Hematopoietic multipotent progenitor cell treated with erythropoietin and hydrocortisone succinate and interleukin-3 and kit ligand, for 15 days (in vitro differentiated cells): ENCODE results near the gene CARS1.

ENCODE experiments used
- DNase-seq: peaks from one replicate; pipeline ENCODE4 v3.0.0-alpha.2; 2015; ENCODE audit warnings: low spot score

The CARS1 gene

DNA sequence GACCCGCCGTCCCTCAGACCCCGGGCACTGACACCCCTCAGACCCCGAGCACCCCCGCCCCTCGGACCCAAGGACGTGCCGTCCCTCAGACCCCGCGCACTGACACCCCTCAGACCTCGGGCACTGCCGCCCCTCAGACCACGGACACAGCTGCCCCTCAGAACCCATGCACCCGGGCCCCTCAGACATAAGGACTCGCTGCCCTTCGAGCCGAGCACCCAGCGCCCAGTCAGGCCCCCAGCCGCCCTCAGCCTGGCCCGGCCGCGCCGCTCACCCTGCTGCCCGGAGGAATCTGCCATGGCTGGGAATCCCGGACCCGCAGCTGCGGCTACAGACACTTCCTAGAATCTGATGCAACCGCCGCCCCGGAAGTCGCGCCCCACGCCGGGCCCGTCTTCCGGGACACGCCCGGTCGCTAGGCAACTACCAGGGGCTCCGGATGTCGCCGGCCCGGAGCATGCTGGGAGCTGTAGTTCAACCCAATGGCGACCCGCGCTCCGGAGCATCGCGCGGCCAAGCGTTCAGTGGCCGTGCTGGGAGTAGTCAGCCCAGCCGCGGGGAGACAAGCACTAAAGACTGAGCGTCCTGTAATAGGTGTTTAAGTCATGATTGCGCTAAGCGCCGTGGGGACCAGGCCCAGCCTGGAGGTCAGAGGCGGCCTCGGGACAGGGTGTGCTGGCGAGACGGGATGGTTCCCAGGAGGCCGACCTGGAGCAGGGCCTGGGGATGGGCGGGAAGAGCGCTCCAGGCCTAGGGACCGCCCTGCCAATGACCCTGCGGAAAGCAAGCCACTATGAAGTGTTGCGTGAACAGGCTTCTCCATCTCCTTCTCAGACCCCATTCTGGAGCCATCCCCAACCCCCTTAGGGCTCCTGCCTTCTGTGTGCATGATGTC is at the start of gene CARS1:
Gene CARS1 (minus strand): TSS at position 355 of the 895 bp plus-strand sequence. CDS start 56 bp downstream, at position 299.
- peak; percentile 95 for DNase-seq

DNA sequence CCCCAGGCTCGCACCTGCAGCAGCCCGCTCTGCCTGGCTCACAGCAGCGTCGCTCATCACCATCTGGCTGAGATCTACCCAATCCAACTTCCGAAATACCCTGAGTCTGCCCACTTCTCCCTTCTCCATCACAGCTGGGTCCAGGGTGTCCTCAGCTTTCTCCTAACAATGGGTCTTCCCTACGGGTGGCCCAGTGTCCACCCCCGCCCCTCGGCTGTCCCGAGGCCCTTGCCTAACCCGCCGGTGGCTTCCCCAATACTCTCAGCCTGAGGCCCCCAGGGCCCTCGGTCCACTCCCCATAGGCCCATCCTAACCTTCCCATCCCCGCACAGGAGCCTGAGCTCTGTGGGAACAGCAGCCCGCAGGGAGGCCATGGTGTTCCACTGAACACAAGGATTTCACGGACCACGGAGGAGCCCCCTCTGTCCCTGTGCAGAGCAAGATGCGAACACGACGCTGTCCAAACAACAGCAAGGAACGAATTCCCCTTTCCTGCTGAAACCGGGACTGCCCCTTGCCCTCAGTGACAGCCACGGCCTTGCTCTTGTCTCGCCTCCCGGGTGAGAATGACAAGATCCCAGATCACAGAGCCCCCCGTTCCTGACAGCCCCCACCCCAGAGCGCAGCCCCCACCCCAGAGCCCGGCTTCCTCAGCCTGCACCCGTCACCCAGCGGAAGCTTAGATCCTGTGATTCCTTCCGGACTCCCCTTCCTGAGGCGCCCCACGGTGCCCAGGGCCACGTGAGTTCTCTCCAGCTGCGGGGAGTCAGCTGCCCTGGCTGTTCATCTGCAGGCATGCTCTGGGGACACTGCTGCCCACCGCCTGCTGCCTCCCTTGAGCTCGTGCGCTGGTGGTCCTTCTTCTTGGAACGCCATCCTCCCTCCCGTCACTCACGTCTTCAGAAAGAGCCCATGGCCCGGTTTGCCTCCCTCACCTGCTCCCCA is 48.8 kb upstream of the CARS1 start:
- DNase-seq: no peak

DNA sequence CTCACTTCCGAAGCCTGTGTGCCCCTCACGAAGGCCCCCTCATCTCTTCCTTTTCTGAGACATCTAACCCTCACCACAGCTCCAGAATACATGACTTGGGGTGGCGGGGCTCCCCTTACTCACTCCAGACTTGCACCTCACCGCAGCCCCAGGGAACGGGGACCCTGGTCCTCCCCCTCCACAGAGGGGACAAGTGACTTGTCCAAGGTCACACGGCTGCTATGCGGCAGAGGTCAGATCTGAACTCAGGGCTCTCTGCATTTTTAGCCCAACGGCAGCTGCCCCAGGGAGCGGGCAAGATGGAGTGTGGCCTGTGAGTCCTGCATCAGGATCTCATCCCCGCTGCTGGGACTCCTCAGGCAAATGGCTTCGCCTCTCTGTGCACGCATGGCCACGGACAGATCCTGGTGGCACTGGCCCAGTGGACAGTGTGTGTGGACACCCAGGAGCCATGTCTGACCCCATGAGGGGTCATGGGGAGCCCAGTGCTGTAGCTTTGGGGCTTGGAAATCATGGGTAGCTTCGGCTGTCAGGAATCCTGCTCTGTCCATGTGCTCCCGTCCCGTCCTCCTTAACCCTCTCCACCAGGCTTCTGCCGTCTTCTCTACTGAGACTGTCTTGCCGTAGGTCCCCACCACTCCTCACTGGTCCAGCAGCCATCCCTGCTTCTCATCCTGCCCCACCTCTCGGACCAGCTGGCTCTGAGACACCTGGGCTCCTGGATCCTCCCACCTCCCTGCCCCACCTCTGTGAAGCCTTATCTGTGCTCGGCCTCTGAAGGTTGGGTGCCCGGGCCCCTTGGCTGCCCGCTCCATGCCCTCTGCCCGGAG is 48.0 kb upstream of the CARS1 start:
- no peak for DNase-seq

DNA sequence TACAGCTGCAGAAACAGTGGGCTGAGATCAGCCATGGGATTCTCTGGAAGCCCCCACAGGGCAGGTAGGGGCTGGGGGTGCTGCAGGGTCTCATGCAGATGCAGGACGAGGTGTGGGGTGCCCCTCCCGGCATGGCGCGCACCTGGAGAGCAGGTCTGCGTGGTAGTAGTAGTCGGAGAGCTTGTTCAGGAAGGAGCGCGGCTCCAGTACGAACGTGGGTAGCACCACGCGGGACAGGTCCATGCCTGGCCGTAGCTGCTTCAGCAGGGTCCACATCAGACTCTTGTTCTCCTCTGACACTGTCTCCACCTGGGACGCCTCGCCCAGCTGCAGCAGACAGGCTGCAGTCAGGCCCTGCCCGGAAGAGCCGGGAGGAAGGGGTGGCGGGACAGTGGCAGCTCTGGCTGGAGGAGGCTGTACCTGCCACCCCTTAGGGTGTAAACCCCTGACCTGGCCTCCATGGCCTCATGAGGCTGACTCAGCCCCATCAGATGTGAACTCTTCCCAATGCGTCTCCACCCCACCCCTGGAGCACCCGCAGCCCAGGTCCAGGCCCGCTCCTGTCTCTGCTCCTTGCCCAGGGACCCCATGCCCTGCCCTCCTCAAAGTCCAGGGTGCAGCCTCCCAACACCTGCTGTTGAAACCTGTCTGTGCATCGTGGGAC is 47.0 kb upstream of the CARS1 start:
- no peak for DNase-seq

DNA sequence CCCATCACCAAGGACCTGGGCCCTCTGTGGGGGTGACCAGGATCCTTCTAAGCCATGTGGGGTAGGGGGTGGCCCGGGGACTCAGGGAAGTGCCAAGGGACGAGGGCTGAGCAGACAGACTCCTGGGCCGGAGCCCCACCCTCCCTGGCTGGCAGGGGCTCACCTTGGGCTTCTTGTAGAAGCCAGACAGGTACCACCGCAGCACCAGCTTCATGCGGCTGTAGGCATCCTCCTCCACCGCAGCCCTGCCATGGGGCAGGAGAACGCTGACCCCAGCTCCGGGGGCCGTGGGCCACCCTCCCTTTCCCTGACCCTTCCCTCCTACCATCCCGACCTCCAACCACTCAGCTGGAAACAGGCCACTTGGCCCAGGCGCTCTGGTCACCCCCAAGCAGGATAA is 45.9 kb upstream of the CARS1 start:
- no peak for DNase-seq

DNA sequence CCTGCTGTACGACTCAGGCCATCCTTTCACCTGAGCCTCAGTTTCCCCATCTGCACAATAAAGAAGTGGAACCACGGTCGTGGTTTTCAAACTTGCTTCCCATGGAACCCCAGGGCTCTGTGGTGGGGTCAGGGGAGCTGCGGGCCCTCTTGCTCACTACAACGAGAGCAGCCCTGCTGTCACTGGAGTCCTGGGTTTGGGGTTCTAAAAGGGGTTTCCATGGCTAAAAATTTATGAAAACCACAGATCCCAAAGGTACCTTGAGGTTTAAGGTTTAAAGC is 45.4 kb upstream of the CARS1 start:
- DNase-seq: no peak

DNA sequence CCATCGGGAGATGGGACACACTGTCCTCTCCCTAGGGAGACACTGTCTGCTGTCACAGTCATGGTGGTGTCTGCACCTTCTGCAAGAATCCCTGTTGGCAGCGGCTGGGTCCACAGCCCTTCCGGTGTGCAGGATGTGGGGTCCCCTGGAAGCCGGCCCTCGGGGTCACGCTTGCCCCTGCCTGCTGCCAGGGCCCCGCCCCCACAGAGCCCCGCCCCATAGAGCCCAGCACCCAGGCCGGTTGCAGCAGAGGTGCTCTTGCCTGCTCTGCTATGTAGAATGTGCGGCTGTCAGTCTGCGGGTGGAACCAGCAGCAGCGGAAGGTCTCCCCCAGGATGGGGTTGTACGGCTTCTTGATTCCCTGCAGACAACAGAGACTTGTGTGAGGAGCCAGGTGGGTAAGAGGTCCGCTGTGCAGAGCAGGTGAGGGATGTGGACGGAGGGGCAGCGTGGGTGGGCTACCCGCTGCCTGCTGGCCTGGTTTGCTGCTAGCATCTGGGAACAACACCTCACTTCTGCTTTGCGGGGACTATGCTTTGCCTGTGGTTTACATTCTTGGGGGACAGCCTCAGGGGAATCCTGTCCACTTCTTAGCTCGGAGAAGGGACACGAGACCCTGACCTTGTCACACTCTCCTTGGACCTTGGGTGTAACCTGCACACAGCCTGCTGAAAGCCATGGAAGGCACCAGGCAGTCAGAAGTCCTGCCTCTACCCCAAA is 44.9 kb upstream of the CARS1 start:
- no peak for DNase-seq

DNA sequence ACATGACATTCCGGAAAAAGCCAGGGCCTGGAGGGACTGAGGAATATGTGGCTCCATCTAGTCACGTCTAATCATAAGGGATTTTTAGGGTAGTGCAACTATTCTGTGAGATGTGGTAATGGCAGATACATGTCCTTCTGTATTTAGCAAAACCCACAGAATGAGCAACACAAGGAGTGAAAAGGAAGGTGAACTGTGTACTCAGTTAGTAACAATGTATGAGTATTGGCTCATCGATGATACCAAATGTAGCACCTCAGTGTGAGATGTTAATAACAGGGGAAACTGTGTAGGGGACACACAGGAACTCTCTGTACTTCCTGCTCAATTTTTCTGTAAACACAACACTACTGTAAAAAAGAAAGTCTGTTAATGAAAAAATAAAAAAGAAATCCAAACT is 42.0 kb upstream of the CARS1 start:
- DNase-seq: no peak

DNA sequence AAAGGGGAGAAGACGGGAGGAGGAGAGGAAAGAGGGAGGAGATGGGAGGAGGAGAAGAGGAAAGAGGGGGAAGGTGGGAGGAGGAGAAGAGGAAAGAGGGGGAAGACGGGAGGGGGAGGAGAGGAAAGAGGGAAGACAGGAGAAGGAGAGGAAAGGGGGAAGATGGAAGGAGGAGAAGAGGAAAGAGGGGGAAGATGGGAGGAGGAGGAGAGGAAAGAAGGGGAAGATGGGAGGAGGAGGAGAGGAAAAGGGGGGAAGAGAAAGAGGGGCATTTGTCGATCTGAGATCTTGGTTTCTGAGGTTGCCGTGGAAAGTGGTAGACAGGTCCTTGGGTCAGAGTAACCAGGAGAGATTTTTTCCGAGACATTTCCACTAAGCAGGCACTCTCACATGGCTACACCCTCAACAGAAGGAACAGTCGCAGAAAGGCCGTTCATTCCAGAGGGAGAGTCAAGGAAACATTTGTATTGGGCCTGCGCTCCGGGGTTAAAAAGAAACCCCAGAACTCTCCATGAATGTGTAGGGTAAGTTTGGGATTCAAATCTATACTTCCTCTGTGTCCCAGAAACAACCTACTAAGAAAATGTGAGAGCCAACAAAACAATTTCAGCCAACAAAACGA is 39.8 kb upstream of the CARS1 start:
- DNase-seq: no peak

DNA sequence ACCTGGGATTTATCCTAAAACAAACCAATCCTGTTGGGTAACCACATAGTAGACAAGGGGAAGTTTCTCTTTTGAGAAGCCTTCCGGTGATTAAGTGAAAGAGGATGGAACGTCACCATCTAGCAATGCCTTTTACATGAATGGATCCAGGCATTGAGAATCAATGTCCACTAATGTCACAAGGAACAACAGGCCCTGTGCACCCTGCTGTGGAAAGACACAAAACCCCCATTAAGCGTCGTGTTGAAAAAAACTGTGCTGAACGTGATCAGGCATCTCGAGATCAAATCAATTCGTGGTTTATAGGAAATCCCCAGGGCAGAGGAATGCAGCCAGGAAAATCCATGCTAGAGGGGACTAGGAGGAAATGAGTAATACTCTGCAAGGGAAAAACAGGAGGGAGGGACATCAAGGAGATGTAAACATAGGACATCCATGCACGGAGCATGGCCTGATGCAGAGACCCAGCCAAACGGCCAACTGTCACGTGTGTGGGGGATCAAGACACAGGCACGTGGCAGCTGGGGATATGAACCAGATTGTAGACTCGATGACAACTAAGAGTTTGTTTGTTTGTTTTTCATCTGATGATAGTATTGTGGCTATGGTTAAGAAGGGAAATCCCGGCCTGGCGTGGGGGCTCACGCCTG is 38.6 kb upstream of the CARS1 start:
- no peak for DNase-seq

DNA sequence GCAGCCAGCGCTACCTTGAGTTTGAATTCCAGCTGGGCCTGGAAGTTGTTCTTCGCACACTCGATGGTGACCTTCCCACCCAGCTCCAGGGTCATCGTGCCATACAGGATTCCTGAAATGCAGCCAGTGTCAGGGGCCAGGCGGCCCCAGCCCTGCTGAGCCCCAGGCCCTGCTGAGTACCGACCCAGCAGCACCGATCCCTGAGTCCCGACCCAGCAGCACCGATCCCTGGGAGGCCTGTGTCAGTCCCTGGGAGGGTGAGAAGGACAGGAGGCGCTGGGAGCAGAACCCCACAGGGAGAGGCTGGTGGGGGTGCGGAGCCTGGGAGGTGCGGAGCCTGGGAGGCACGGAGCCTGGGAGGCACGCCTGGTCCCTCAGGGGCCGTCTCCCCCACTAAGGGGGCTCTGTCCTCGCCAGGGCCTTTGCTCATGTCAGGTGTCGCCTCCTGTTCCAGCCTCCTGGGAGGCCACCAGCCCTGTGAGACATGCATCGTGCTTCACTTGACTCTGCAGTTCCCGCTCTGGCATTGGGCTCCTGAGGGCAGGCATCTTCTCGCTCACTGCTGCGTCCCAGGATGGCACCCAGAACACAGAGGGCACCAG is 37.1 kb upstream of the CARS1 start:
- DNase-seq: no peak

DNA sequence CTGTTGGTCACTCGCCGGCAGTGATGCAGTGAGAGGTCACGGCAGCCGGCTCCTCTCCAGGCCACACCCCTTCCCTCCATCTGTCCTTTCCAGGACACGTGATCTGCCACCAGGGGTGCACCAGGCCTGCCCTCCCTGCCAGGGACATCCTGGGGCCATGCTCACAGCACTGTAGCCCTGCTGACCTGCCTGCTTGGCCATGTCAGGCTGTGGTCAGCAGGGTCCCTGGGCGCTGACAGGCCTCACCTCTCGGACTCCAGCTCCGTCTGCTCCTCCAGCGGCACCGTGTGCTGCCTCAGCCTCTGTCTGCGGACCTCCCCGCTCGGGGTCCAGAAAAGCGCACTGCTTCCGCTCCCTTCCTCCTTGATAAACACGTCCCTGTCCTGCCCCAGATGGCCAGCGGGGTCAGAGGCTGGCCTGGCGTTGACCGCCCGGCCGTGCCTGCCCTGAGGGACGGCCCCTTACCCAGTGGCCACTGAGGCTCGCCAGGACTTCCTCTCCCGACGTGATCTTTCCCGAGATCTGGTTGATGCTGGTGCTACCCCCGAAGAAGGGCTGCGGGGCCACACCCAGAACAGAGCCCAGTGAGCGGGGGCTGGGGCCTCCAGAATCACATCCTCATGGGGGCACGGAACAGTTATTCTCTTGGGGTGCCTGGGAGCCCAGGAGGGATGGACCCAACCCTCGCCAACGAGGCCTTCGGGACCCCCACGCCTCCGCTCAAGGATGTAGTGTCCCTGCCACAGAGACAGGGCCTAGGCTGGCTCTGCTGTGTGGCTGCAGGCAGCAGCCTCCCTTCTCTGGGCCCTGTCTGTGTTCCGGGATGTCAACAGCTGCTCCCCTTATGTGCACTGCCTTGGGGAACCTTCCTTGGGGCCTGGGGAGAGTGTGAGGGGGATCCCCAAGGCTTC is 36.3 kb upstream of the CARS1 start:
- DNase-seq: no peak

DNA sequence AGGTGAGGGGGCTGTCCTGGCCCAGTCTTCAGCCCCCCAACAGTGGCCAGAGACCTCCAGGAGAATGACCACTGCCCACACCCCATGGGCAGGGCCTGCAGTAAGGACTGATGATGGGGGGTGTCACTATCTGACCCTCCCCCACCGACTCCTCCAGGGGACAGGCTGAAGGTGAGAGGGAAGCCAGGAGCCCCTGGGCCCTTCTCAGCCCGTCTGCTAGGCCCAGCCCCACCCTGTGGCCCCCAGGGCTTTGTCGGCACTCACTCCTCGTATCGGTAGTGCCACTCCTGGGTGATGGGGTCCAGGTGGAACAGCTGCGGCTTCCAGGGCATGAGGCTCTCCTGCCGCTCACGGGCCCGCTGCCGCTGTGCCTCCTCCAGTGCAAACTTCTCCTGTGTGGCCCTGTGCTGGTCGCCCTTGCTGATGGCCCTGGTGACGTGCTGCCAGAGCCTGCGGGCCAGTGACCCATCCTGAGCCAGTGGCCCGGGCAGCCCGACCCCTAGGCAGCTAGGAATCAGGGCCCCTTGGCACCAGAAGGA is 35.4 kb upstream of the CARS1 start:
- DNase-seq: no peak

DNA sequence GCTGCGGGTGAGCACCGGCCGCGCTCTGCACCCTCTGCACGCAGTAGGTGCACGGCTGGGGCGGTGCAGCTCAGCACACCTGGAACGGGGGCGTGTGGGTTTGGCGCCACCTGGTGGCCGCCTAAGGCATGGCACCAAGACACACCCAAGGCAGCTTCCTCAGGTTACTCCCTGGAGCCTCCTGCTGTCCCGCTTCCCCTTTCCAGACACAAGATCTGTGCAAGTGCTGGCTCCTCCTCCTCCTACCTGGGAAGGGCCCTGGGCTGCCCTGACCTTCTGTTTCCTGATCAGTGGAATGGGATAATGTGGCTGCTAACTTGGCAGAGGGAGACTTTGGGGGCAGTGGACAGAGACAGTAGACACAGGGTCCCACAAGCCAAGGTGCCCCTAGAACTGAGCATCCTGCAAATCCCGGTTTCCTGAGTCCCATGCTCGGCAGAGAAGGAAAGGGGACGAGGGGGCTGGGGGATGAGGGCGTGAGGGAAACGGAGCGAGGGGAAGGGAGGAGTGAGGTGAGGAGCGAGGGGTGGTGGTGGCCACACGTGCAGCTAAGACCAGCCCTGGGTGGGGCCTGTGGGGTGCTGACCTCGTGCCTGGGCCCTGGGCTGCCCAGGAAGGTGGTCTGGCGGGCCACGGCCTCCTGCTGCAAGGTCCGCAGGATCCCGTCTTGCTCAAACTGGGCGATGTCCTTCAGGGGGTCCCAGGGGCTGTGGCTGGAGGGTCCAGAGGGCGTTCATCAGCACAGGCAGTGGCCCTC is 34.8 kb upstream of the CARS1 start:
- DNase-seq: peak; percentile 75

DNA sequence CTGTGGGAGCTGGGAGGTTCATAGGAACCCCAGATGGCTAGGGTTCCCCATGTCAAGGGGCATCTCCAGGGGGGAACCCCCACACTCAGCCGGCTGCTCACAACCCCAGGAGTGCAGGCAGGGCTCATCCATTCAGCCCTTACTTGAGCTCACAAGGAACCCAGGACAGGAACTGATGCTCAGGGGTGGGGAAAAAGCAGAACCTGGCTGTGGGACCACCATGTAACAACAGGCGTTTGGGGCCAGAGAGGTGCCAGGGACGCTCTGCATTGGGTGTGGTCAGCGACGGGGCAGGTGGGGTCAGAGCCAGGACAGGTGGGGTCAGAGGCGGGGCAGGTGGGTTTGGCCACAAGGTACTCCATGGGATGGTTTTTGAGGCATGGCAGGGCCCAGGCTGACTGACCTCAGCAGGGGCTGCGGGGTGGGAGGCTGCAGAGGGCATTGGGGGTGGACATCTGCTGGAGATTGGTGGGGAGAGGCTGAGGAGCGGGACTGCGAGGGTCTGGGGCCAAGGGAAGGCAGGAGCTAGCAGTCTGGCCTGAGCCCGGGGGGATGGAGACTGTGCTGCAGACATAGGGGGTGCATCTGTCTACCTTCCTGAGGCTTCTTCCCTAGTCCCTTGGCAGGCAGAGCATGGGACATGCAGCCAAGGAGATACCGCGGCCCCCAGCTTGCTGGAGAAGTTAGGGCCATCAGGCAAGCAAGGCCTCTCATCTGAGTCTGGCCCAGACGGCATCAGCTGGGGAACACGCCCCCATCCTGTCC is 34.0 kb upstream of the CARS1 start:
- no peak for DNase-seq

DNA sequence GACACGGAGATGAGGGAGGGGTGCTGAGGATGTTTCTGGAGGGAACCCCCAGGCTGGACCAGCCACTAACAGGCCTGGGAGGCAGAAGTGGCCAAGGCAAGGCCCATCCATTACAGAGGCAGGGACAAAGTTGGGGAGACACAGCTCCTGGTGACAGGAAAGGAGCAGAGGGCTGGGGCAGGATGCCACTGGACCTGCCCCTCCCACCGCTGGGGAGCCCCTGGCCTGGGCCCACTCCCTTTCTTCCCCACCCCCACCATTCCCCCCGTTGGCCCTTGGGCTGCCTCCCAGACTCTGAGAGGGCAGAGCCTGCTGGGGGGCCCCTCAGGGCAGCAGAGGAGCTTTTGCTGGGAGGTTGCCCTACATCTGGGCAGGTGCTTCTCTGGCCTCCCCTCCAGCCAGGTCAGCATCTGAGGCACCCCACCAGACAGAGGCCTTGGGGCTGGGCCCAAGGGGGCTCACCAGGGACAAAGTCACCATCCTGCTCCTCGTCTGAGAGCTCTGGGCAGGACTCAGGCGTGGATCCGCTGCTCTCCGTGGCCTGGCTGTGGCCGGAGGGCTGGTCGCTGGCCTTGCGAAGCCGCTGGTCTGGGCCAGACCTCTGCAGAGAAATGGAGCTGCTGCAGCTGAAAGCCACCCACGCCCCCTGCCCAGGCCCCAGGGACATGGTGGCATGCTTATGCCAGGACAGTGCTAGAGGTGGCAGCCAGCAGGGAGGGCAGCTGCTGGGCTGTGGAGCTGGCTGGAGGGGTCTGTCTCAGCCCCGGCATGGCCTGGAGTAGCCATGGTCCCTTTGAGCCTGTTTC is 33.1 kb upstream of the CARS1 start:
- DNase-seq: no peak
